Tibial artery (tissue), 4 donors: ENCODE results near the gene NKX1-1.

Experiments used
- DNase-seq, 2 donors: peaks; one replicate each; pipeline ENCODE4 v3.0.0-alpha.2; 2019
- H3K27ac ChIP-seq, 2 donors: fragments of 200-600 bp; sonication (generic) in 1 of 2; 1 replicate in 1 of 2; 2 replicates in 1 of 2; pipeline ENCODE4 v1.5.1; 2018 to 2019; ENCODE audit warnings: mild to moderate bottlenecking in 1 of 2
- H3K27me3 ChIP-seq, 2 donors: fragments of 200-600 bp; sonication (generic) in 1 of 2; one replicate each; pipeline versions ENCODE4 v1.5.1 to v1.6.0; 2016 to 2019
- H3K36me3 ChIP-seq, 3 donors: fragments of 200-600 bp; sonication (generic) in 2 of 3; one replicate each; pipeline ENCODE4 v1.5.1; 2016 to 2019; ENCODE audit warnings: mild to moderate bottlenecking in 2 of 3
- H3K4me1 ChIP-seq, 4 donors: fragments of 200-600 bp; sonication (generic) in 2 of 4; 1 replicate in 3 of 4; 2 replicates in 1 of 4; pipeline ENCODE4 v1.5.1; 2016 to 2019
- H3K4me3 ChIP-seq, 2 donors: fragments of 200-600 bp; sonication (generic) in 1 of 2; 1 replicate in 1 of 2; 2 replicates in 1 of 2; pipeline ENCODE4 v1.5.1; 2018 to 2019; ENCODE audit warnings: mild to moderate bottlenecking in 2 of 2
- H3K9me3 ChIP-seq, 3 donors: fragments of 200-600 bp; sonication (generic) in 1 of 3; one replicate each; pipeline ENCODE4 v1.5.1; 2016 to 2019
- CTCF ChIP-seq, 2 experiments: fragments of 200-600 bp in 1 of 2; fragments of 450-650 bp in 1 of 2; IDR thresholded peaks; one replicate each; pipeline ENCODE4 v1.5.1; 2017 to 2019; ENCODE audit warnings: antibody characterized with exemption in 2 of 2, mild to moderate bottlenecking in 1 of 2, moderate library complexity in 1 of 2
- intact Hi-C: fragments of 100-400 bp; cut with DNase I; formaldehyde crosslinking; loops from one replicate; pipeline ENCODE4 v1.15.0; 2023; ENCODE audit warnings: low total_unique reads

The NKX1-1 gene

GRCh38 chr4:1414831-1415680, 8.8 kb upstream of the NKX1-1 start:
- DNase-seq: no peak
- no peak for TF ChIP-seq CTCF (IDR thresholded peaks at IDR 0.05)
- intact Hi-C loops: no loop called here
- Histone ChIP-seq H3K4me3 (no peak overlapping the region), H3K27ac (no peak overlapping the region), H3K27me3 (peaks cover 0 to 85% of the 10 kb centered on the region in 2 donors), H3K36me3 (no peaks in the 10 kb centered on the region), H3K4me1 (peaks cover 0 to 6% (median 0%) of the 10 kb centered on the region in 4 donors), H3K9me3 (no peaks in the 10 kb centered on the region)

- DNase-seq: peak in 1 of 2 donors; percentile 51
Observed at GRCh38 chr4:1413687-1414479, 7.6 kb upstream of the NKX1-1 start.

GRCh38 chr4:1413204-1413663, 7.0 kb upstream of the NKX1-1 start:
- no peak for TF ChIP-seq CTCF (IDR thresholded peaks at IDR 0.05)
- no peak overlapping the region for H3K27ac ChIP-seq
- H3K4me3 ChIP-seq: no peak overlapping the region
- no peaks in the 10 kb centered on the region for H3K36me3 ChIP-seq
- intact Hi-C loops: no loop called here
- peaks cover 0 to 95% of the 10 kb centered on the region in 2 donors for H3K27me3 ChIP-seq
- H3K4me1 ChIP-seq: peaks cover 0 to 6% (median 0%) of the 10 kb centered on the region in 4 donors
- no peaks in the 10 kb centered on the region for H3K9me3 ChIP-seq
- no peak for DNase-seq

More at GRCh38 chr4:1413687-1414479, 7.6 kb upstream of the NKX1-1 start:
- peaks cover 0 to 95% of the 10 kb centered on the region in 2 donors for H3K27me3 ChIP-seq
- peaks cover 0 to 6% (median 0%) of the 10 kb centered on the region in 4 donors for H3K4me1 ChIP-seq
- no peak overlapping the region for H3K4me3 ChIP-seq
- H3K36me3 ChIP-seq: no peaks in the 10 kb centered on the region
- no peak overlapping the region for H3K27ac ChIP-seq
- TF ChIP-seq CTCF (IDR thresholded peaks at IDR 0.05): no peak
- H3K9me3 ChIP-seq: no peaks in the 10 kb centered on the region
- intact Hi-C loops: no loop called here

GRCh38 chr4:1412376-1413203, 6.3 kb upstream of the NKX1-1 start:
- Histone ChIP-seq H3K27me3 (peaks cover 0 to 95% of the 10 kb centered on the region in 2 donors), H3K27ac (no peak overlapping the region)
- peak in 1 of 2 donors; percentile 58 for DNase-seq

More at GRCh38 chr4:1412376-1413203, 6.3 kb upstream of the NKX1-1 start:
- Histone ChIP-seq H3K9me3 (no peaks in the 10 kb centered on the region), H3K4me1 (peaks cover 0 to 10% (median 2%) of the 10 kb centered on the region in 4 donors), H3K36me3 (no peaks in the 10 kb centered on the region), H3K4me3 (no peak overlapping the region)
- TF ChIP-seq CTCF (IDR thresholded peaks at IDR 0.05): no peak
- intact Hi-C loops: no loop called here
